Activated naive CD8-positive, alpha-beta T cell treated with anti-CD3 and anti-CD28 coated beads, Interleukin-2, amount 50 U/mL, for 24 hours (primary cell): Measurements from ENCODE around the gene ZNF646.
A peak's percentile ranks its signal among the peaks of the same experiment; 100 is the strongest.

Experiments
- ATAC-seq: fragments of 150-1000 bp; cut with Tn5 transposase; one replicate; pipeline ENCODE4 v1.10.0; 2021
- DNase-seq: peaks from one replicate; pipeline ENCODE4 v3.0.0; 2021
- H3K27ac Mint-ChIP-seq: one replicate; pipeline ENCODE4 v1.8.0; 2021; ENCODE audit warnings: mild to moderate bottlenecking, mixed read lengths
- H3K27me3 Mint-ChIP-seq: one replicate; pipeline ENCODE4 v1.8.0; 2021; ENCODE audit warnings: mixed read lengths
- H3K36me3 Mint-ChIP-seq: one replicate; pipeline ENCODE4 v1.8.0; 2021; ENCODE audit warnings: low read depth, mixed read lengths
- H3K4me1 Mint-ChIP-seq: one replicate; pipeline ENCODE4 v1.8.0; 2021; ENCODE audit warnings: mixed read lengths
- H3K4me3 Mint-ChIP-seq: one replicate; pipeline ENCODE4 v1.8.0; 2021; ENCODE audit warnings: mild to moderate bottlenecking, moderate library complexity, mixed read lengths
- H3K9me3 Mint-ChIP-seq: one replicate; pipeline ENCODE4 v1.8.0; 2021; ENCODE audit warnings: mixed read lengths

The ZNF646 gene

GRCh38 chr16:31050280-31051030 is 23.8 kb upstream of the ZNF646 start:
- Mint-ChIP-seq H3K4me1 (peaks cover 8% of the 10 kb centered on the region), H3K36me3 (no peaks in the 10 kb centered on the region), H3K27me3 (no peaks in the 10 kb centered on the region), H3K4me3 (no peak overlapping the region), H3K27ac (no peak overlapping the region), H3K9me3 (no peaks in the 10 kb centered on the region)
- ATAC-seq (no peak), DNase-seq (no peak)

- Mint-ChIP-seq H3K27ac (no peak overlapping the region), H3K27me3 (no peaks in the 10 kb centered on the region), H3K9me3 (no peaks in the 10 kb centered on the region), H3K4me3 (no peak overlapping the region), H3K4me1 (peaks cover 8% of the 10 kb centered on the region), H3K36me3 (no peaks in the 10 kb centered on the region)
- ATAC-seq (peak; percentile 99), DNase-seq (no peak)
Observed at GRCh38 chr16:31052114-31052513, 22.1 kb upstream of the ZNF646 start.

- DNase-seq (no peak), ATAC-seq (no peak)
- Mint-ChIP-seq H3K9me3 (no peaks in the 10 kb centered on the region), H3K4me3 (no peak overlapping the region), H3K27ac (no peak overlapping the region), H3K4me1 (peaks cover 8% of the 10 kb centered on the region), H3K36me3 (peaks cover 6% of the 10 kb centered on the region), H3K27me3 (no peaks in the 10 kb centered on the region)
Observed at GRCh38 chr16:31055613-31056012, 18.6 kb upstream of the ZNF646 start.

- peaks cover 24% of the 10 kb centered on the region for H3K36me3 Mint-ChIP-seq
- H3K9me3 Mint-ChIP-seq: no peaks in the 10 kb centered on the region
- no peak overlapping the region for H3K4me3 Mint-ChIP-seq
- DNase-seq (no peak), ATAC-seq (no peak)
- peaks cover 28% of the 10 kb centered on the region for H3K4me1 Mint-ChIP-seq
- no peak overlapping the region for H3K27ac Mint-ChIP-seq
- no peaks in the 10 kb centered on the region for H3K27me3 Mint-ChIP-seq
Observed at GRCh38 chr16:31061126-31061812, 13.0 kb upstream of the ZNF646 start.

GRCh38 chr16:31061813-31062440 is 12.3 kb upstream of the ZNF646 start:
- Mint-ChIP-seq H3K4me1 (peaks cover 32% of the 10 kb centered on the region), H3K4me3 (no peak overlapping the region), H3K36me3 (peaks cover 24% of the 10 kb centered on the region), H3K27me3 (no peaks in the 10 kb centered on the region), H3K27ac (no peak overlapping the region), H3K9me3 (no peaks in the 10 kb centered on the region)
- no peak for ATAC-seq
- no peak for DNase-seq

- Mint-ChIP-seq H3K36me3 (peaks cover 22% of the 10 kb centered on the region), H3K4me1 (peaks cover 32% of the 10 kb centered on the region), H3K27me3 (no peaks in the 10 kb centered on the region), H3K27ac (no peak overlapping the region), H3K4me3 (no peak overlapping the region), H3K9me3 (no peaks in the 10 kb centered on the region)
- DNase-seq: no peak
- no peak for ATAC-seq
Observed at GRCh38 chr16:31063495-31063842, 10.8 kb upstream of the ZNF646 start.

GRCh38 chr16:31063843-31064611 is 10.2 kb upstream of the ZNF646 start:
- peaks cover 32% of the 10 kb centered on the region for H3K4me1 Mint-ChIP-seq
- peak; percentile 12 for ATAC-seq
- no peaks in the 10 kb centered on the region for H3K9me3 Mint-ChIP-seq
- peak overlapping the region; percentile 29 for H3K4me3 Mint-ChIP-seq
- no peak overlapping the region for H3K27ac Mint-ChIP-seq
- DNase-seq: no peak
- H3K36me3 Mint-ChIP-seq: peaks cover 21% of the 10 kb centered on the region
- H3K27me3 Mint-ChIP-seq: no peaks in the 10 kb centered on the region

- no peak for ATAC-seq
- H3K9me3 Mint-ChIP-seq: no peaks in the 10 kb centered on the region
- no peaks in the 10 kb centered on the region for H3K27me3 Mint-ChIP-seq
- DNase-seq: no peak
- peak overlapping the region; percentile 29 for H3K4me3 Mint-ChIP-seq
- H3K27ac Mint-ChIP-seq: no peak overlapping the region
- H3K36me3 Mint-ChIP-seq: peaks cover 21% of the 10 kb centered on the region
- H3K4me1 Mint-ChIP-seq: peaks cover 35% of the 10 kb centered on the region
Observed at GRCh38 chr16:31064882-31065461, 9.2 kb upstream of the ZNF646 start.

GRCh38 chr16:31067342-31067741 is 6.9 kb upstream of the ZNF646 start:
- Mint-ChIP-seq H3K4me1 (peaks cover 44% of the 10 kb centered on the region), H3K27me3 (no peaks in the 10 kb centered on the region), H3K9me3 (no peaks in the 10 kb centered on the region), H3K36me3 (peaks cover 17% of the 10 kb centered on the region), H3K27ac (no peak overlapping the region), H3K4me3 (no peak overlapping the region)
- ATAC-seq (no peak), DNase-seq (no peak)

GRCh38 chr16:31071861-31072260 is 2.4 kb upstream of the ZNF646 start:
- H3K36me3 Mint-ChIP-seq: peaks cover 9% of the 10 kb centered on the region
- no peak for ATAC-seq
- no peak for DNase-seq
- no peaks in the 10 kb centered on the region for H3K9me3 Mint-ChIP-seq
- peak overlapping the region; percentile 85 for H3K27ac Mint-ChIP-seq
- peak overlapping the region; percentile 92 for H3K4me3 Mint-ChIP-seq
- H3K4me1 Mint-ChIP-seq: peaks cover 35% of the 10 kb centered on the region
- H3K27me3 Mint-ChIP-seq: no peaks in the 10 kb centered on the region

- no peak for ATAC-seq
- peak overlapping the region; percentile 92 for H3K4me3 Mint-ChIP-seq
- no peaks in the 10 kb centered on the region for H3K27me3 Mint-ChIP-seq
- peak overlapping the region; percentile 85 for H3K27ac Mint-ChIP-seq
- peaks cover 12% of the 10 kb centered on the region for H3K36me3 Mint-ChIP-seq
- H3K4me1 Mint-ChIP-seq: peaks cover 35% of the 10 kb centered on the region
- no peaks in the 10 kb centered on the region for H3K9me3 Mint-ChIP-seq
- DNase-seq: peak; percentile 32
Observed at GRCh38 chr16:31072540-31073141, 1.6 kb upstream of the ZNF646 start.

GRCh38 chr16:31073142-31073969 is 866 bp upstream of the ZNF646 start:
- peaks cover 41% of the 10 kb centered on the region for H3K4me1 Mint-ChIP-seq
- no peaks in the 10 kb centered on the region for H3K9me3 Mint-ChIP-seq
- ATAC-seq (peak; percentile 58), DNase-seq (peak; percentile 93)
- H3K27ac Mint-ChIP-seq: peak overlapping the region; percentile 99
- H3K4me3 Mint-ChIP-seq: peak overlapping the region; percentile 100
- peaks cover 19% of the 10 kb centered on the region for H3K36me3 Mint-ChIP-seq
- H3K27me3 Mint-ChIP-seq: no peaks in the 10 kb centered on the region

GRCh38 chr16:31074814-31075183 is 577 bp downstream of the ZNF646 start:
- ATAC-seq: no peak
- H3K4me1 Mint-ChIP-seq: peaks cover 42% of the 10 kb centered on the region
- no peak for DNase-seq
- H3K9me3 Mint-ChIP-seq: no peaks in the 10 kb centered on the region
- H3K27me3 Mint-ChIP-seq: no peaks in the 10 kb centered on the region
- H3K4me3 Mint-ChIP-seq: peak overlapping the region; percentile 100
- H3K36me3 Mint-ChIP-seq: peaks cover 32% of the 10 kb centered on the region
- peak overlapping the region; percentile 99 for H3K27ac Mint-ChIP-seq
